ENCODE data around the gene COX6B2.

- TF ChIP-seq CTCF (conservative IDR thresholded peaks at IDR 0.05 in 1 of 2, IDR thresholded peaks at IDR 0.05 in 1 of 2; ENCODE audit: low read depth in 1 of 2, low read length in 2 of 2) (no peak), EZH2 (IDR thresholded peaks at IDR 0.05; ENCODE audit: low read length, missing control alignments) (no peak)
These were observed 7.6 kb downstream of the COX6B2 start for GRCh38 chr19:55346725-55347441.
